M059J (cell line): ENCODE data around the gene SENP1. TPM values are rescaled to one million over a fixed set of nuclear protein-coding genes. Genes with fewer than 3 reads are reported as not detected.

ENCODE experiments used
- DNase-seq: peaks from one replicate; pipeline ENCODE4 v3.0.0-alpha.2; 2012; ENCODE audit warnings: low read depth
- total RNA-seq: library from RNA; depleted of rRNA; stranded (reverse); fragments of >200 nt; shearing (Covaris generic); gene quantifications from 2 replicates; pipeline ENCODE4 v1.2.3, GENCODE V29; 2014; rRNA removed

The SENP1 gene
- total RNA-seq, 1 experiment from 2014 or later = 37.4 TPM

GRCh38 chr12:48000878-48001504 is 104.9 kb downstream of the SENP1 start:
- DNase-seq = peak; percentile 80

DNA sequence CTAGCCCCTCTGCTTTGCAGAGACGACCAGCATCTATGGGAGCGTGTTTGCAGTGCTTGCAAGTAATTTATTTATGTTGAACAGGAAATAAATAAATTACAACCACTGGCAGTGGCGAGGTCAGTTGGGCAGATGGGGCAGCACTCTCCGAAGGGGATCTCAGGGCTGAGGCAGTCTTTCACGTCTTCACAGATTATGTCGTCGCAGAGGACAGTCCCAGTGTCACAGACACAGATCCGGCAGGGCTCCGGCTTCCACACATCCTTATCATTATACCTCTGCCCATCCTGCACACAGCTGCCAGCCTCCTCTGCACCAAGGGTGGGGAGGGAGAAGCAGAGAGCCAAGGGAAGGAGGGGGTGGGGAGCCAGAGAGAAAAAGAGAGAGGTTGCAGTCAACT is 106.1 kb downstream of the SENP1 start:
- DNase-seq = no peak

- DNase-seq = peak; percentile 63
Observed at GRCh38 chr12:47997321-47997720, 108.6 kb downstream of the SENP1 start.

DNA sequence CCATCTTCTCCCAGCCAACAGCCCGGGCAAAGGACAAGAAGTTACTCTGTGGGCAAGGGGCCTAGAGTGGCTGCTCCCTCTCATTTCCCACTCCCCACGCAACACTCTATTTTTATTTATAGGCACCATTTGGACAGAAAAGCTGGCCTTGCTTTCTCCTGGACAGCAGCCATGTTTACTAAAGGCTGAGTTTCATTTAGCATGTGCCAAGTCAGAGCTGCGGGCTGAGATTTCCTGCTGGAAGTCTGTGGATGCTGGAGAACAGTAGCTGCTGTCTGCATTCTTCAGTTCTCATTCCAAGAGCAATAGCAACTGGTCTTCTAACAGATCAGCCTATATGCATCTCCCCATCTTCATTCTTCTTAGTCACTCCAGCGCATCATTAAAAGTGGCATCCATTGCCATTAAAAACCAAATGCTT is 109.9 kb downstream of the SENP1 start:
- DNase-seq = peak; percentile 50

- DNase-seq = no peak
Observed at GRCh38 chr12:47993491-47993890, 112.4 kb downstream of the SENP1 start.

Other genes with a start within 250 kb of the SENP1 start
- 5.1 and 9.3 TPM in 2 replicates for gene VDR, start 201.1 kb downstream of the SENP1 start, total RNA-seq
- gene TMEM106C, start 142.5 kb downstream of the SENP1 start, total RNA-seq = 282 and 530 TPM in 2 replicates
- gene COL2A1, start 101.6 kb downstream of the SENP1 start, total RNA-seq = 0.25 TPM in 1 of 2 replicates, not detected in the other
- gene PFKM, start 13.3 kb upstream of the SENP1 start, total RNA-seq = 23.0 and 38.8 TPM in 2 replicates
- 23.9 and 43.6 TPM in 2 replicates for gene ASB8, start 51.4 kb upstream of the SENP1 start, total RNA-seq
- gene CCDC184, start 77.6 kb upstream of the SENP1 start, total RNA-seq = 0.12 TPM in 1 of 2 replicates, not detected in the other
- gene OR10AD1, start 97.2 kb upstream of the SENP1 start, total RNA-seq = not detected in 2 replicates
- 3.9 and 7.8 TPM in 2 replicates for gene ZNF641, start 244.8 kb upstream of the SENP1 start, total RNA-seq